HUES64 (cell line): ENCODE measurements around the gene SPINK8.
"Not testable (repeated sequence)": the region's sequence is repeated elsewhere in the genome, so short reads cannot be mapped to it uniquely, and the experiment has no call there.

Source experiments
- H3K27ac ChIP-seq: 2 replicates; pipeline ENCODE4 v1.7.0; 2013; ENCODE audit warnings: low read depth, low read length, inconsistent platforms
- H3K27me3 ChIP-seq: 2 replicates; pipeline ENCODE4 v1.6.1; 2013; ENCODE audit warnings: mild to moderate bottlenecking, low read length; ENCODE audit not compliant: insufficient read depth
- H3K36me3 ChIP-seq: 2 replicates; pipeline ENCODE4 v1.6.1; 2013; ENCODE audit warnings: mild to moderate bottlenecking, low read length; ENCODE audit not compliant: insufficient read depth
- H3K4me1 ChIP-seq: 2 replicates; pipeline ENCODE4 v1.6.1; 2013; ENCODE audit warnings: mild to moderate bottlenecking, low read length, moderate library complexity; ENCODE audit not compliant: insufficient read depth
- H3K4me3 ChIP-seq: 2 replicates; pipeline ENCODE4 v1.5.1; 2013; ENCODE audit warnings: mild to moderate bottlenecking, low read length, moderate library complexity
- H3K9ac ChIP-seq: 2 replicates; pipeline ENCODE4 v1.6.1; 2013; ENCODE audit warnings: mild to moderate bottlenecking, low read depth, low read length
- H3K9me3 ChIP-seq: 2 replicates; pipeline ENCODE4 v1.6.1; 2013; ENCODE audit warnings: low read depth, low read length; ENCODE audit not compliant: insufficient read depth
- WGBS: fragments of 150-250, 120-280 bp; methylation state at CpG from one replicate; pipeline ENCODE4 v1.1.7; 2013; ENCODE audit warnings: missing lambda C conversion rate; 5-methylcytosine and 5-hydroxymethylcytosine counted together

SPINK8 gene

GRCh38 chr3:48276911-48277641 lies 56.4 kb downstream of the SPINK8 start:
- H3K27me3 ChIP-seq, result no peaks in the 10 kb centered on the region
- no peak overlapping the region for H3K9ac ChIP-seq
- WGBS, result 94% methylated on average over 6 of the region's 7 CpGs
- H3K4me3 ChIP-seq, result peak overlapping the region; percentile 20
- H3K36me3 ChIP-seq, result peaks cover 7% of the 10 kb centered on the region; the same call in 1 of the 2 replicates
- peaks cover 42% of the 10 kb centered on the region for H3K4me1 ChIP-seq
- peaks cover 4% of the 10 kb centered on the region; the same call in 1 of the 2 replicates for H3K9me3 ChIP-seq
- peak overlapping the region; percentile 31; the same call in 1 of the 2 replicates for H3K27ac ChIP-seq

- Histone ChIP-seq H3K4me1 (peaks cover 42% of the 10 kb centered on the region), H3K36me3 (peaks cover 20% of the 10 kb centered on the region), H3K27me3 (no peaks in the 10 kb centered on the region), H3K9ac (no peak overlapping the region), H3K4me3 (no peak overlapping the region), H3K27ac (no peak overlapping the region), H3K9me3 (peaks cover 17% of the 10 kb centered on the region)
- 89% methylated on average over 7 of the region's 8 CpGs for WGBS
Measured at GRCh38 chr3:48275287-48276027, 58.0 kb downstream of the SPINK8 start.

GRCh38 chr3:48274452-48274851 lies 59.0 kb downstream of the SPINK8 start:
- 92% methylated on average over 10 of the region's 10 CpGs for WGBS
- no peak overlapping the region for H3K27ac ChIP-seq
- H3K27me3 ChIP-seq, result no peaks in the 10 kb centered on the region
- H3K9me3 ChIP-seq, result peaks cover 27% of the 10 kb centered on the region
- H3K36me3 ChIP-seq, result peaks cover 30% of the 10 kb centered on the region
- H3K4me3 ChIP-seq, result no peak overlapping the region
- peaks cover 39% of the 10 kb centered on the region for H3K4me1 ChIP-seq
- H3K9ac ChIP-seq, result no peak overlapping the region

GRCh38 chr3:48273594-48274211 lies 59.8 kb downstream of the SPINK8 start:
- Histone ChIP-seq H3K9ac (no peak overlapping the region), H3K9me3 (peaks cover 29% of the 10 kb centered on the region), H3K36me3 (peaks cover 37% of the 10 kb centered on the region), H3K27me3 (no peaks in the 10 kb centered on the region), H3K4me3 (no peak overlapping the region), H3K27ac (no peak overlapping the region; the same call in 1 of the 2 replicates), H3K4me1 (peaks cover 32% of the 10 kb centered on the region)
- WGBS, result 48% methylated on average over 9 of the region's 9 CpGs

DNA sequence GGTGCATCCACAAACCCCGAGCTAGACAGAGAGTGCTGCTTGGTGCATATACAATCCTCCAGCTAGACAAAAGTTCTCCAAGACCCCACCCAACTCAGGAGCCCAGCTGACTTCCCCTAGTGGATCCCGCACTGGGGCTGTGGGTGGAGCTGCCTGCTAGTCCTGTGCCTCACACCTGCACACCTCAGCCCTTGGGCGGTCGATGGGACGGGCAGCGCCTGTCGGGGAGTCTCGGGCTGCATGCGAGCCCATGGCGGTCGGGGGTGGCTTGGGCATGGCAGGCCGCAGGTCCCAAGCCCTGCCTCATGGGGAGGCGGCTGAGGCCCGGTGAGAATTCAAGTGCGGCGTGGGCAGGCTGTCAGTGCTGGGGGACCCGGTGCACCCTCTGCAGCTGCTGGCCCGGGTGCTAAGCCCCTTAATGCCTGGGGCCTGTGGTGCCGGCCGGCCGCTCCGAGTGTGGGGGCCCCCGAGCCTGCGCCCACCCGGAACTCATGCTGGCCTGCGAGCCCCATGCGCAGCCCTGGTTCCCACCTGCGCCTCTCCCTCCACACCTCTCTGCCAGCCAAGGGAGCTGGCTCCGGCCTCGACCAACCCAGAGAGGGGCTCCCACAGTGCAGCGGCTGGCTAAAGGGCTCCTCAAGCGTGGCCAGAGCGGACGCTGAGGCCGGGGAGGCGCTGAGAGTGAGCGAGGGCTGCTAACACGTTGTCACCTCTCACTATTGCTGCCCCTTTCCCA lies 61.5 kb downstream of the SPINK8 start:
- Histone ChIP-seq H3K4me1 (peaks cover 14% of the 10 kb centered on the region), H3K4me3 (no peak overlapping the region), H3K27ac (no peak overlapping the region), H3K27me3 (no peaks in the 10 kb centered on the region), H3K9me3 (peaks cover 29% of the 10 kb centered on the region), H3K9ac (no peak overlapping the region), H3K36me3 (peaks cover 54% of the 10 kb centered on the region)
- WGBS, result 96% methylated on average over 38 of the region's 38 CpGs

DNA sequence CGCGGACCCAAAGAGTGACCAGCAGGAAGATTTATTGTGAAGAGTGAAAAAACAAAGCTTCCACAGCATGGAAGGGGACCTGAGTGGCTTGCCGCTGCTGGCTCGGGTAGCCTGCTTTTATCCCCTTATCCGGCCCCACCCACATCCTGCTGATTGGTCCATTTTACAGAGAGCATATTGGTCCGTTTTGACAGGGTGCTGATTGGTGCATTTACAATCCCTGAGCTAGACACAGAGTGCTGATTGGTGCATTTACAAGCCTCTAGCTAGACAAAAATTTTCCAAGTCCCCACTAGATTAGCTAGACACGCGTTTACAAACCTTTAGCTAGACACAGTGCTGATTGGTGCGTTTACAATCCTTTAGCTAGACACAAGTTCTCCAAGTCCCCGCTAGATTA lies 62.2 kb downstream of the SPINK8 start:
- Histone ChIP-seq H3K9me3 (peaks cover 29% of the 10 kb centered on the region), H3K36me3 (peaks cover 59% of the 10 kb centered on the region)
- H3K9ac ChIP-seq, H3K4me3 ChIP-seq, H3K4me1 ChIP-seq, H3K27ac ChIP-seq, H3K27me3 ChIP-seq: not testable (repeated sequence)
- 95% methylated on average over 10 of the region's 10 CpGs for WGBS

DNA sequence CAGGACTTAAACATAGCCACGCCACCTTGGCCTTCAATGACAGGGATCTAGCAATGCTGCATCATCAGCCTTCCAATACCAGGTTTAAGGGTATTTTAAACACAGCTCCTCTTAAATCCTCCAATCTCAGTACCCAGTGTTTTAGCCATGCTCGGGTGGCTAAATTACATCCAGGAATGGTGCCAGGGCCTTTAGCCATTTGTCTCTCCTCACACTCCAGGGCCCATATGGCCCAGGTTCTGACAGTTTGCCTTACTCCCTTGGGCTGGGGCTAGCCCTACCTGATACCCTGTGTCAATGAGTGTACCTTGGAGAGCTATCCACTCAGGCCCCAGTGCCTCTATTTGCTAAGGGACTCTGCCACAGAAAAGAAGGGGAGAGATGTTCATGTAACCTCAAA lies 63.2 kb downstream of the SPINK8 start:
- Histone ChIP-seq H3K9me3 (peaks cover 29% of the 10 kb centered on the region), H3K4me3 (no peak overlapping the region), H3K27ac (no peak overlapping the region), H3K27me3 (no peaks in the 10 kb centered on the region), H3K4me1 (no peaks in the 10 kb centered on the region), H3K36me3 (peaks cover 67% of the 10 kb centered on the region), H3K9ac (no peak overlapping the region)
- 93% methylated on average over 2 of the region's 2 CpGs for WGBS

DNA sequence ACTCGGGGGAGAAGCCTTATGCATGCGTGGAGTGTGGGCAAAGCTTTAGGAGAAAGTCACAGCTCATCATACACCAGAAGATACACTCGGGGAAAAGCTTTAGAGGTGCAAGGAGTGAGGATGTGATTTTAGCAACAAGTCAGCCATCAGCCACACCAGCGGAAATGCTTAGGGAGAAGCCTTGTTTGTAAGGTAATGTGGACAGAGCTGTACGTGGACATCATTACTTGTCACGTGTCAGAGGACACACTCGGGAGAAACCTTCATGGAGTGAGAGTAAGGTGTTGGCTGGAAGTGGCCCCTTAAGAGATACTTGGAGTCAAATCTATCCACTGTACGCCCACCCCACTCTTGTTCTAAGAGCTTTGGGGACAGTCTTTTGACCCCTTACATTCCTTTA lies 63.9 kb downstream of the SPINK8 start:
- Histone ChIP-seq H3K9me3 (peaks cover 29% of the 10 kb centered on the region), H3K4me1 (no peaks in the 10 kb centered on the region), H3K27me3 (no peaks in the 10 kb centered on the region), H3K36me3 (peaks cover 72% of the 10 kb centered on the region), H3K9ac (no peak overlapping the region), H3K4me3 (no peak overlapping the region), H3K27ac (no peak overlapping the region)
- WGBS, result 96% methylated on average over 8 of the region's 8 CpGs

- no peak overlapping the region for H3K4me3 ChIP-seq
- H3K9me3 ChIP-seq, result peaks cover 29% of the 10 kb centered on the region
- no peaks in the 10 kb centered on the region for H3K4me1 ChIP-seq
- peaks cover 75% of the 10 kb centered on the region for H3K36me3 ChIP-seq
- 97% methylated on average over 23 of the region's 23 CpGs for WGBS
- H3K27ac ChIP-seq, result no peak overlapping the region
- H3K9ac ChIP-seq, result no peak overlapping the region
- no peaks in the 10 kb centered on the region for H3K27me3 ChIP-seq
Measured at GRCh38 chr3:48268936-48269561, 64.4 kb downstream of the SPINK8 start.

DNA sequence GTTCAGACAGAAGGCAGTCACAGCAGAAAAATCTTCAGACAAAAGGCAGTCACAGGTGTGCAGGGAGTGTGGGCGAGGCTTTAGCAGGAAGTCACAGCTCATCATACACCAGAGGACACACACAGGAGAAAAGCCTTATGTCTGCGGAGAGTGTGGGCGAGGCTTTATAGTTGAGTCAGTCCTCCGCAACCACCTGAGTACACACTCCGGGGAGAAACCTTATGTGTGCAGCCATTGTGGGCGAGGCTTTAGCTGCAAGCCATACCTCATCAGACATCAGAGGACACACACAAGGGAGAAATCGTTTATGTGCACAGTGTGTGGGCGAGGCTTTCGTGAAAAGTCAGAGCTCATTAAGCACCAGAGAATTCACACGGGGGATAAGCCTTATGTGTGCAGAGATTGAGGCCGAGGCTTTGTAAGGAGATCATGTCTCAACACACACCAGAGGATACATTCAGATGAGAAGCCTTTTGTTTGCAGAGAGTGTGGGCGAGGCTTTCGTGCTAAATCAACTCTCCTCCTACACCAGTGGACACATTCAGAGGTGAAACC lies 65.0 kb downstream of the SPINK8 start:
- WGBS, result 97% methylated on average over 13 of the region's 13 CpGs
- Histone ChIP-seq H3K4me3 (no peak overlapping the region), H3K4me1 (no peaks in the 10 kb centered on the region), H3K27ac (no peak overlapping the region), H3K36me3 (peaks cover 81% of the 10 kb centered on the region), H3K27me3 (no peaks in the 10 kb centered on the region), H3K9me3 (peaks cover 29% of the 10 kb centered on the region), H3K9ac (no peak overlapping the region)
